Activated gamma-delta T cell treated with anti-CD3 and anti-CD28 coated beads, Interleukin-2, amount 50 U/mL, for 16 hours (primary cell): Measurements from ENCODE around the gene PWP1.
"Not testable (repeated sequence)": the region's sequence is repeated elsewhere in the genome, so short reads cannot be mapped to it uniquely, and the experiment has no call there.

Experiments used
- DNase-seq: peaks from one replicate; pipeline ENCODE4 v3.0.0-alpha.2; 2020; ENCODE audit warnings: low read depth

Gene PWP1

GRCh38 chr12:107668320-107669098, 17.1 kb upstream of the PWP1 start:
- DNase-seq: no peak

GRCh38 chr12:107669946-107670345, 15.7 kb upstream of the PWP1 start:
- DNase-seq: no peak

- DNase-seq: no peak
Measured at GRCh38 chr12:107670999-107671643, 14.5 kb upstream of the PWP1 start.

GRCh38 chr12:107677671-107678070, 7.9 kb upstream of the PWP1 start:
- DNase-seq: no peak

- no peak for DNase-seq
Measured at GRCh38 chr12:107679336-107679735, 6.3 kb upstream of the PWP1 start.

- DNase-seq: no peak
Measured at GRCh38 chr12:107681455-107681835, 4.2 kb upstream of the PWP1 start.

- DNase-seq: no peak
Measured at GRCh38 chr12:107681836-107682820, 3.5 kb upstream of the PWP1 start.

- DNase-seq: no peak
Measured at GRCh38 chr12:107684029-107684795, 1.4 kb upstream of the PWP1 start.

- no peak for DNase-seq
Measured at GRCh38 chr12:107684990-107685359, 624 bp upstream of the PWP1 start.

GRCh38 chr12:107695772-107696171, 10.2 kb downstream of the PWP1 start:
- DNase-seq: not testable (repeated sequence)

- DNase-seq: no peak
Measured at GRCh38 chr12:107702106-107702505, 16.5 kb downstream of the PWP1 start.

- DNase-seq: no peak
Measured at GRCh38 chr12:107704041-107704440, 18.4 kb downstream of the PWP1 start.

GRCh38 chr12:107705522-107705921, 19.9 kb downstream of the PWP1 start:
- not testable (repeated sequence) for DNase-seq

GRCh38 chr12:107715780-107716179, 30.2 kb downstream of the PWP1 start:
- no peak for DNase-seq

- no peak for DNase-seq
Measured at GRCh38 chr12:107718606-107719005, 33.0 kb downstream of the PWP1 start.

GRCh38 chr12:107727327-107727726, 41.7 kb downstream of the PWP1 start:
- DNase-seq: not testable (repeated sequence)

GRCh38 chr12:107727742-107728141, 42.1 kb downstream of the PWP1 start:
- not testable (repeated sequence) for DNase-seq

GRCh38 chr12:107730618-107731341, 45.2 kb downstream of the PWP1 start:
- no peak for DNase-seq

- DNase-seq: no peak
Measured at GRCh38 chr12:107731366-107731765, 45.8 kb downstream of the PWP1 start.

- no peak for DNase-seq
Measured at GRCh38 chr12:107732365-107732764, 46.8 kb downstream of the PWP1 start.

GRCh38 chr12:107734139-107734538, 48.5 kb downstream of the PWP1 start:
- no peak for DNase-seq
